Muscle of leg (tissue), 11 donors: Measurements from ENCODE around the gene RBMS1. TPM values are rescaled to one million over a fixed set of nuclear protein-coding genes. Genes with fewer than 3 reads are reported as not detected.

ENCODE experiments used
- DNase-seq: peaks from one replicate; pipeline ENCODE4 v3.0.0; 2013
- H3K27ac ChIP-seq: one replicate; pipeline ENCODE4 v1.5.1; 2013; ENCODE audit warnings: mild to moderate bottlenecking, low read length, control low read depth
- H3K27me3 ChIP-seq: one replicate; pipeline ENCODE4 v1.6.1; 2013; ENCODE audit warnings: low read length; ENCODE audit not compliant: control insufficient read depth, insufficient read depth
- H3K36me3 ChIP-seq: one replicate; pipeline ENCODE4 v1.6.1; 2013; ENCODE audit warnings: low read length; ENCODE audit not compliant: control insufficient read depth, insufficient read depth
- H3K4me1 ChIP-seq: one replicate; pipeline ENCODE4 v1.6.1; 2013; ENCODE audit warnings: low read length; ENCODE audit not compliant: control insufficient read depth, insufficient read depth
- H3K4me3 ChIP-seq: one replicate; pipeline ENCODE4 v1.5.1; 2013; ENCODE audit warnings: low read length, control low read depth
- H3K9me3 ChIP-seq: replicated peaks from 2 replicates; pipeline ENCODE4 v1.6.1; 2013; ENCODE audit warnings: low read depth, low read length; ENCODE audit not compliant: control insufficient read depth
- WGBS: methylation state at CpG from one replicate; pipeline ENCODE4 v1.1.5; 2013; ENCODE audit warnings: missing lambda C conversion rate; ENCODE audit not compliant: insufficient coverage; 5-methylcytosine and 5-hydroxymethylcytosine counted together
- polyA plus RNA-seq, 8 donors: library from polyadenylated mRNA; unstranded; fragments of 120-200 nt; gene quantifications; one replicate each; pipeline versions ENCODE4 v1.2.1 to v1.2.3, GENCODE V29; 2013; ENCODE audit warnings: inconsistent platforms in 1 of 8, low replicate concordance in 1 of 8; ENCODE audit not compliant: insufficient read length in 8 of 8, insufficient read depth in 1 of 8
- total RNA-seq: library from RNA; stranded (reverse); fragments of 120-200 nt; gene quantifications from one replicate; pipeline ENCODE4 v1.2.4, GENCODE V29; 2013

RBMS1 gene
- total and polyA plus RNA-seq, 9 donors, result 41.4 to 71.7 (median 56.6) TPM

- peaks cover 8% of the 10 kb centered on the region for H3K36me3 ChIP-seq
- H3K9me3 ChIP-seq, result no peaks in the 10 kb centered on the region
- peaks cover 30% of the 10 kb centered on the region for H3K4me1 ChIP-seq
- DNase-seq, result peak; percentile 50
- H3K27ac ChIP-seq, result peak overlapping the region; percentile 99
- 43% methylated on average over 4 of the region's 4 CpGs for WGBS
- H3K4me3 ChIP-seq, result peak overlapping the region; percentile 56
- no peaks in the 10 kb centered on the region for H3K27me3 ChIP-seq
These were observed 224.2 kb downstream of the RBMS1 start for GRCh38 chr2:160269365-160269764.

GRCh38 chr2:160268151-160268781 is 225.3 kb downstream of the RBMS1 start:
- peaks cover 7% of the 10 kb centered on the region for H3K36me3 ChIP-seq
- WGBS, result no CpG with 5 or more reads among the region's 2 CpGs
- no peaks in the 10 kb centered on the region for H3K27me3 ChIP-seq
- H3K4me1 ChIP-seq, result peaks cover 30% of the 10 kb centered on the region
- H3K4me3 ChIP-seq, result no peak overlapping the region
- H3K27ac ChIP-seq, result peak overlapping the region; percentile 0
- H3K9me3 ChIP-seq, result no peaks in the 10 kb centered on the region
- no peak for DNase-seq

GRCh38 chr2:160267692-160268091 is 225.9 kb downstream of the RBMS1 start:
- H3K36me3 ChIP-seq, result peaks cover 5% of the 10 kb centered on the region
- no peak overlapping the region for H3K27ac ChIP-seq
- no peak overlapping the region for H3K4me3 ChIP-seq
- H3K27me3 ChIP-seq, result no peaks in the 10 kb centered on the region
- H3K4me1 ChIP-seq, result peaks cover 30% of the 10 kb centered on the region
- no peaks in the 10 kb centered on the region for H3K9me3 ChIP-seq
- peak; percentile 53 for DNase-seq
- WGBS, result no CpG with 5 or more reads among the region's 1 CpG

GRCh38 chr2:160267022-160267421 is 226.6 kb downstream of the RBMS1 start:
- no CpG with 5 or more reads among the region's 4 CpGs for WGBS
- H3K27ac ChIP-seq, result no peak overlapping the region
- peaks cover 30% of the 10 kb centered on the region for H3K4me1 ChIP-seq
- H3K27me3 ChIP-seq, result no peaks in the 10 kb centered on the region
- H3K4me3 ChIP-seq, result no peak overlapping the region
- no peak for DNase-seq
- H3K36me3 ChIP-seq, result peaks cover 5% of the 10 kb centered on the region
- H3K9me3 ChIP-seq, result no peaks in the 10 kb centered on the region

- DNase-seq, result no peak
- 93% methylated on average over 2 of the region's 7 CpGs for WGBS
- peaks cover 24% of the 10 kb centered on the region for H3K4me1 ChIP-seq
These were observed 227.5 kb downstream of the RBMS1 start for GRCh38 chr2:160266037-160266551.

GRCh38 chr2:160264308-160264707 is 229.3 kb downstream of the RBMS1 start:
- H3K4me1 ChIP-seq, result peaks cover 7% of the 10 kb centered on the region
- H3K9me3 ChIP-seq, result no peaks in the 10 kb centered on the region
- no CpG with 5 or more reads among the region's 1 CpG for WGBS
- H3K27me3 ChIP-seq, result no peaks in the 10 kb centered on the region
- no peaks in the 10 kb centered on the region for H3K36me3 ChIP-seq
- no peak overlapping the region for H3K27ac ChIP-seq
- no peak for DNase-seq
- no peak overlapping the region for H3K4me3 ChIP-seq

More at GRCh38 chr2:160266037-160266551, 227.5 kb downstream of the RBMS1 start:
- H3K4me3 ChIP-seq, result no peak overlapping the region
- H3K27ac ChIP-seq, result no peak overlapping the region
- no peaks in the 10 kb centered on the region for H3K27me3 ChIP-seq
- no peaks in the 10 kb centered on the region for H3K9me3 ChIP-seq
- no peaks in the 10 kb centered on the region for H3K36me3 ChIP-seq

GRCh38 chr2:160261732-160262131 is 231.9 kb downstream of the RBMS1 start:
- WGBS, result 77% methylated on average over 2 of the region's 2 CpGs
- Histone ChIP-seq H3K4me1 (no peaks in the 10 kb centered on the region), H3K27me3 (no peaks in the 10 kb centered on the region), H3K36me3 (no peaks in the 10 kb centered on the region), H3K4me3 (no peak overlapping the region), H3K9me3 (no peaks in the 10 kb centered on the region), H3K27ac (no peak overlapping the region)
- DNase-seq, result no peak

- Histone ChIP-seq H3K36me3 (no peaks in the 10 kb centered on the region), H3K27ac (no peak overlapping the region), H3K4me1 (peaks cover 4% of the 10 kb centered on the region), H3K9me3 (no peaks in the 10 kb centered on the region), H3K27me3 (no peaks in the 10 kb centered on the region), H3K4me3 (no peak overlapping the region)
- DNase-seq, result no peak
- no CpG with 5 or more reads among the region's 2 CpGs for WGBS
These were observed 235.2 kb downstream of the RBMS1 start for GRCh38 chr2:160258492-160258805.

- H3K36me3 ChIP-seq, result no peaks in the 10 kb centered on the region
- 97% methylated on average over 7 of the region's 12 CpGs for WGBS
- H3K27ac ChIP-seq, result no peak overlapping the region
- H3K9me3 ChIP-seq, result no peaks in the 10 kb centered on the region
- DNase-seq, result no peak
- no peaks in the 10 kb centered on the region for H3K27me3 ChIP-seq
- peaks cover 4% of the 10 kb centered on the region for H3K4me1 ChIP-seq
- H3K4me3 ChIP-seq, result no peak overlapping the region
These were observed 235.7 kb downstream of the RBMS1 start for GRCh38 chr2:160257743-160258491.

- Histone ChIP-seq H3K4me3 (no peak overlapping the region), H3K27me3 (no peaks in the 10 kb centered on the region), H3K9me3 (no peaks in the 10 kb centered on the region), H3K36me3 (no peaks in the 10 kb centered on the region), H3K27ac (no peak overlapping the region), H3K4me1 (peaks cover 4% of the 10 kb centered on the region)
- DNase-seq, result no peak
- 92% methylated on average over 6 of the region's 6 CpGs for WGBS
These were observed 236.4 kb downstream of the RBMS1 start for GRCh38 chr2:160257041-160257742.
